Lung (tissue), 12 donors: ENCODE results near the gene SOBP. TPM values are rescaled to one million over a fixed set of nuclear protein-coding genes. Genes with fewer than 3 reads are reported as not detected.

Experiments
- ATAC-seq: fragments of 200-7000 bp; cut with Tn5 transposase; one replicate; pipeline ENCODE4 v1.9.1; 2020; ENCODE audit warnings: moderate number of reproducible peaks; ENCODE audit not compliant: insufficient read depth, low FRiP score
- DNase-seq, 3 donors: peaks; one replicate each; pipeline ENCODE4 v3.0.0-alpha.2; 2013 to 2017
- H3K27ac ChIP-seq, 2 donors: one replicate each; pipeline ENCODE4 v1.5.1; 2013; ENCODE audit warnings: mild to moderate bottlenecking in 2 of 2, moderate library complexity in 2 of 2, control low read depth in 1 of 2, inconsistent platforms in 1 of 2, low read depth in 1 of 2, low read length in 1 of 2
- H3K27me3 ChIP-seq, 3 donors: one replicate each; pipeline ENCODE4 v1.5.1; 2013; ENCODE audit warnings: low read length in 2 of 3; ENCODE audit not compliant: control insufficient read depth in 3 of 3, insufficient read depth in 3 of 3
- H3K36me3 ChIP-seq, 4 donors: one replicate each; pipeline ENCODE4 v1.5.1; 2013; ENCODE audit warnings: low read length in 4 of 4, mild to moderate bottlenecking in 1 of 4, moderate library complexity in 1 of 4; ENCODE audit not compliant: control insufficient read depth in 4 of 4, insufficient read depth in 4 of 4
- H3K4me1 ChIP-seq, 5 donors: one replicate each; pipeline ENCODE4 v1.5.1; 2013; ENCODE audit warnings: low read length in 5 of 5, mild to moderate bottlenecking in 2 of 5, moderate library complexity in 1 of 5; ENCODE audit not compliant: control insufficient read depth in 5 of 5, insufficient read depth in 5 of 5
- H3K4me3 ChIP-seq: one replicate; pipeline ENCODE4 v1.5.1; 2013; ENCODE audit warnings: mild to moderate bottlenecking, control low read depth, moderate library complexity
- H3K9ac ChIP-seq, 2 donors: one replicate each; pipeline ENCODE4 v1.5.1; 2013; ENCODE audit warnings: low read length in 2 of 2, control low read depth in 1 of 2; ENCODE audit not compliant: insufficient read depth in 1 of 2
- H3K9me3 ChIP-seq, 4 donors: one replicate each; pipeline ENCODE4 v1.5.1; 2013; ENCODE audit warnings: low read length in 3 of 4, mild to moderate bottlenecking in 1 of 4, moderate library complexity in 1 of 4; ENCODE audit not compliant: control insufficient read depth in 4 of 4, insufficient read depth in 3 of 4
- WGBS, 2 donors: extraction: QIAGEN DNeasy Blood & Tissue Kit; methylation state at CpG; one replicate each; pipeline ENCODE4 v1.1.7; 2013; 5-methylcytosine and 5-hydroxymethylcytosine counted together
- polyA plus RNA-seq, 2 donors: library from polyadenylated mRNA; stranded (reverse); fragments of 200-250 nt; gene quantifications; one replicate each; pipeline ENCODE4 v1.2.1, GENCODE V29; 2013
- total RNA-seq, 2 donors: library from RNA; depleted of rRNA in 1 of 2; stranded (reverse); fragments of >200 nt in 1 of 2; gene quantifications; one replicate each; pipeline ENCODE4 v1.2.1, GENCODE V29; 2014 to 2021
- TF ChIP-seq, protein P1 (sequence below): IDR thresholded peaks from 2 replicates; pipeline ENCODE4 v1.5.1; 2012; ENCODE audit warnings: mild to moderate bottlenecking; ENCODE audit errors: control extremely low read depth, extremely low read depth
- donor health status: control.
- donor health status: control.
- donor health status: Bipolar disorder and iron deficiency.
- donor health status: healthy.
- donor health status: DM: yes; HTN: yes; CAD: no.

SOBP gene
- total and polyA plus RNA-seq, 4 donors: 1.6 to 14.5 (median 5.8) TPM

- 42 to 56% methylated on average over 2 of the region's 2 CpGs for WGBS, 2 donors
- DNase-seq (no peak), ATAC-seq (no peak)
- TF ChIP-seq, protein P1, sequence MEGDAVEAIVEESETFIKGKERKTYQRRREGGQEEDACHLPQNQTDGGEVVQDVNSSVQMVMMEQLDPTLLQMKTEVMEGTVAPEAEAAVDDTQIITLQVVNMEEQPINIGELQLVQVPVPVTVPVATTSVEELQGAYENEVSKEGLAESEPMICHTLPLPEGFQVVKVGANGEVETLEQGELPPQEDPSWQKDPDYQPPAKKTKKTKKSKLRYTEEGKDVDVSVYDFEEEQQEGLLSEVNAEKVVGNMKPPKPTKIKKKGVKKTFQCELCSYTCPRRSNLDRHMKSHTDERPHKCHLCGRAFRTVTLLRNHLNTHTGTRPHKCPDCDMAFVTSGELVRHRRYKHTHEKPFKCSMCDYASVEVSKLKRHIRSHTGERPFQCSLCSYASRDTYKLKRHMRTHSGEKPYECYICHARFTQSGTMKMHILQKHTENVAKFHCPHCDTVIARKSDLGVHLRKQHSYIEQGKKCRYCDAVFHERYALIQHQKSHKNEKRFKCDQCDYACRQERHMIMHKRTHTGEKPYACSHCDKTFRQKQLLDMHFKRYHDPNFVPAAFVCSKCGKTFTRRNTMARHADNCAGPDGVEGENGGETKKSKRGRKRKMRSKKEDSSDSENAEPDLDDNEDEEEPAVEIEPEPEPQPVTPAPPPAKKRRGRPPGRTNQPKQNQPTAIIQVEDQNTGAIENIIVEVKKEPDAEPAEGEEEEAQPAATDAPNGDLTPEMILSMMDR: no peak
- Histone ChIP-seq H3K9ac (no peak overlapping the region), H3K9me3 (no peaks in the 10 kb centered on the region), H3K4me1 (peaks cover 0 to 29% (median 3%) of the 10 kb centered on the region in 5 donors), H3K4me3 (no peak overlapping the region), H3K27me3 (no peaks in the 10 kb centered on the region), H3K27ac (no peak overlapping the region), H3K36me3 (no peaks in the 10 kb centered on the region)
Observed at GRCh38 chr6:107539849-107540464, 50.0 kb downstream of the SOBP start.

DNA sequence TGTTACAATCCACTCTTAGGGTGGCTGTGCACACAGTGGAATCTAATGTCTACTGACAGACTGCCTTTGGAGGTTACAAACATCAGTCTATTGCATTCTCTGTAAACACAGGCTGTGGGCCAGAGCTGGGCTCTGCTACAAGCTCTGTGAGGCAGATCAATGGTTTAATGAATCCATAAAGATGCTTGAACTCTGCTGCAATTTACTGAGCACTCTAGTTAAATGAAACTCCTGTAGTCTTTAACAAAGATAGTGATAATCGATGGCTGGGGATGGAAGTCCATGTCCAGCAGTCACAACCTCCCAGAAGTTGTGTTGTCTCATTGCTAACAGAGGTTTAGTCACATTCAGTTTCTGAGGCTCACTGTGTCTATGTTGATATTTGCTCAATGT, 50.5 kb downstream of the SOBP start:
- no peaks in the 10 kb centered on the region for H3K27me3 ChIP-seq
- peaks cover 0 to 29% (median 3%) of the 10 kb centered on the region in 5 donors for H3K4me1 ChIP-seq
- H3K36me3 ChIP-seq: no peaks in the 10 kb centered on the region
- TF ChIP-seq, protein P1: no peak
- DNase-seq (peak; percentile 19 to 47 (median 41)), ATAC-seq (no peak)
- no peak overlapping the region for H3K9ac ChIP-seq
- 73 to 92% methylated on average over 1 of the region's 1 CpG for WGBS, 2 donors
- H3K4me3 ChIP-seq: no peak overlapping the region
- no peak overlapping the region for H3K27ac ChIP-seq
- H3K9me3 ChIP-seq: no peaks in the 10 kb centered on the region

DNA sequence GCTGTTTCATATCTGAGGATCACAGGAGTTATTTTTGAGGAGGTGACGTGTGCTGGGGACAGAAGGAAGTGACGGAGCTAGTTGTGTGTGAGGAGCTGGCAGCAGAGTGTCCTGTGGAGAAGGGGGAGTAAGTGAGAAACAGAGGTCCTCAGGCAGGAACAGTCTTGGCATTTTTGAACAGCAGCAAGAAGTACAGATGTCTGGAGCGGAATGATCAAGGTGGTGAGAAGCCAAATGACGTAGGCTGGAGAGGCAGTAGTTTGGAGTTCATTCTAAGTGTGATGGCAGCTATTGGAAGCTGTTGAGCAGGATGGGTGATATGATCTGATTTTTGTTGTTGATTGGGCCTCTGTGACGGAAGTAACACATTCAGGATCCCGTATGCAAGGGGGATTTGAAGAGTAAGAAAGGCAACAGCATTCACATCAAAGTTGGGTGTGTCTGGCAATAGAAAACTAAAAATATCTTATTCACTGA, 52.3 kb downstream of the SOBP start:
- Histone ChIP-seq H3K27me3 (no peaks in the 10 kb centered on the region), H3K9ac (no peak overlapping the region), H3K9me3 (no peaks in the 10 kb centered on the region), H3K4me3 (no peak overlapping the region), H3K27ac (peak overlapping the region in 1 of 2 donors; percentile 66), H3K36me3 (peaks cover 0 to 3% (median 0%) of the 10 kb centered on the region in 4 donors), H3K4me1 (peaks cover 0 to 25% (median 3%) of the 10 kb centered on the region in 5 donors)
- no peak for ATAC-seq
- TF ChIP-seq, protein P1: no peak
- no peak for DNase-seq
- WGBS, 2 donors: 88 to 95% methylated on average over 6 of the region's 6 CpGs
